GM12801 (cell line): ENCODE data around the gene TCF7L2.

Experiments used
- TF ChIP-seq, protein P1 (sequence below): IDR thresholded peaks from one replicate; pipeline ENCODE4 v1.5.1; 2011; ENCODE audit warnings: control low read depth; ENCODE audit not compliant: insufficient read length; ENCODE audit errors: extremely low read depth

Gene TCF7L2

GRCh38 chr10:113064039-113064438 lies 114.0 kb downstream of the TCF7L2 start:
- TF ChIP-seq, protein P1, sequence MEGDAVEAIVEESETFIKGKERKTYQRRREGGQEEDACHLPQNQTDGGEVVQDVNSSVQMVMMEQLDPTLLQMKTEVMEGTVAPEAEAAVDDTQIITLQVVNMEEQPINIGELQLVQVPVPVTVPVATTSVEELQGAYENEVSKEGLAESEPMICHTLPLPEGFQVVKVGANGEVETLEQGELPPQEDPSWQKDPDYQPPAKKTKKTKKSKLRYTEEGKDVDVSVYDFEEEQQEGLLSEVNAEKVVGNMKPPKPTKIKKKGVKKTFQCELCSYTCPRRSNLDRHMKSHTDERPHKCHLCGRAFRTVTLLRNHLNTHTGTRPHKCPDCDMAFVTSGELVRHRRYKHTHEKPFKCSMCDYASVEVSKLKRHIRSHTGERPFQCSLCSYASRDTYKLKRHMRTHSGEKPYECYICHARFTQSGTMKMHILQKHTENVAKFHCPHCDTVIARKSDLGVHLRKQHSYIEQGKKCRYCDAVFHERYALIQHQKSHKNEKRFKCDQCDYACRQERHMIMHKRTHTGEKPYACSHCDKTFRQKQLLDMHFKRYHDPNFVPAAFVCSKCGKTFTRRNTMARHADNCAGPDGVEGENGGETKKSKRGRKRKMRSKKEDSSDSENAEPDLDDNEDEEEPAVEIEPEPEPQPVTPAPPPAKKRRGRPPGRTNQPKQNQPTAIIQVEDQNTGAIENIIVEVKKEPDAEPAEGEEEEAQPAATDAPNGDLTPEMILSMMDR = no peak

DNA sequence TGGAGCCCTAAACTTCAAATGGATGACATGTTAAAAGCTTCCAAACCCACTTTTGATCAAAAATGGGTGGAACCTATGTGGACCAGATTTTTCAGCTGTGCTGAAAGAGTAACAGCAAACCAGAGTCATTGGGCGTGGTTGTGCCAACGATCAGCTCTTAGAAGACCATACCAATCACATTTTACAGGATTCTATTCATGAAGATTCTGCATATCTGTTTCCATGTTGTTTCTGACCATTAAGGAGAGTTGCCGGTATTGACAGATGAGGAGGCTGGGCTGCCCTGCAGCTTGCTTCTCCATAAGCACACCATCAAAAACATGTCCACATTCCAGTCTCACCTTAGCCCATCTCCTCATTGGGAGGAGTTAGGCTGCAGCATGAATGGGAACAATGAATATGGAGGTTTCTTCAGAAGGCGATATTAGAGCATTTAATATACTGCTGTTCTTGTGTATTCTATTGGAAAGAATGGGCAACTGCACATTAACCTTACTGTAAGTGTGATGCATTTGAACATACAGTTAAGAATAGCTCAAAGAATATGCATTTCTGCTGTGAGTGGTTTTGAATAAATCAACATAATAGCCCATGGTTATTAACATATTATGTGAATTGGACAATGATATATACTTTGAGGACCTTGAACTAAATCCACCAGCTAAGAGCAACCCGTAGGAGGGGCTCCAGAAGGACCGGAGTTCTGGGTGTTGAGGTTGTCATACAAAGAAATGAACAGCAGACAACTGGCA lies 116.7 kb downstream of the TCF7L2 start:
- TF ChIP-seq, protein P1 = no peak

DNA sequence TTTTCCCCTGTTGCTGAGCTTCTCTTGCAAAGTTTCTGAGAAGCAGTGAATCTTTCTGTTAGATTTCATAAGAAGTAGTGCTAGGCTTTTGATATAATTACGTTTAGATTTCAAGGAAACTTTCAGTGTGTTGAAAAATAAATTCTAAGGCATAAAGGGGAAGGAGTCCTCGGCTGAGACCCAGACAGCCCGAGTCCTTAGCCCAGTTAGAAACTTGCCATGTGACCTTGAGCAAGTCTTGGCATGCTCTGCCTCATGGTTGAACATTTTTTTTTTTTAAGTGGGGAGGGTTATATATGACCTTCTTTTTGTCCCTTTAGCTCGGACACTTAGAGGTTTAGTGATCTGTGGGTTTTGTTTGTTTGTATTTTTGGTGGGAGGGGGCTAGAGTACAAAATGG lies 117.5 kb downstream of the TCF7L2 start:
- TF ChIP-seq, protein P1 = no peak

DNA sequence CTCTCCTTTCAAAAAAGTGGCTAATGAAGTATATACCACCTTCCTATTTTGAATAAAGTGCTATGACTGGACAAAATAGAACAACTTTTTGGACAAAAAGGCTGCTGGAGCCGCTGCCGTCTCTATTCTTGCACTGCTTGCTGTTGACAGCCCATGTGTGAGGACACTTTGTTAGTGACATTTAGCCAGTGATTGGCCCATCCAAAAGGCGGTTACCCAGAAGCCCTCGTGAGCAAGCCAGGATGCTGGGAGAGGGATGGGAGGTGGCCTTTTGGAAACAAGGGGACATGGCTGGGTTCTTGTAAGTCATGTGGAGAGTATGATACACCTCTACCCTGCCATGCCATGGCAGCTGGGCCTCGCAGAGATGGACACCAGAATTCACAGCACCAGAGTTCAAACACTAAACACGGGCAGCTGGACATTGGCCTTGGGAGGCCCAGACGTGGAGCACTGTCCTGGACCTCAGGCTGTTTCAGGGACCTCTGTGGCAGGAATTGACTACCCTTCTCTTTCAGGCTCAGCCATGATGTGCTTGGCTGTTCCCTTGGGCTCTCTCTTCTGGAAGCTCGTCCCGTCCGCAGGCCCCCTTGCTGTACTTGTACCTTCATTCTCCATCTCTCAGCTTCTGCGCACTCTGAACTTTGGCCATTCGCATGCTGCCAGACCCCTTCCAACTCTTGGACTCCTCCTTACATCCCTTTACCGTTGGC lies 118.3 kb downstream of the TCF7L2 start:
- TF ChIP-seq, protein P1 = no peak

- TF ChIP-seq, protein P1 = no peak
Measured at GRCh38 chr10:113069595-113069994, 119.5 kb downstream of the TCF7L2 start.

- TF ChIP-seq, protein P1 = no peak
Measured at GRCh38 chr10:113071446-113071845, 121.4 kb downstream of the TCF7L2 start.

- TF ChIP-seq, protein P1 = no peak
Measured at GRCh38 chr10:113073549-113074189, 123.6 kb downstream of the TCF7L2 start.
